Activated CD4-positive, alpha-beta T cell treated with anti-CD3 and anti-CD28 coated beads, Interleukin-2, amount 50 U/mL, for 4 hours (primary cell): ENCODE measurements around the gene CFAP141.
A peak's percentile ranks its signal among the peaks of the same experiment; 100 is the strongest.
"Not testable (repeated sequence)": the region's sequence is repeated elsewhere in the genome, so short reads cannot be mapped to it uniquely, and the experiment has no call there.

Experiments used
- DNase-seq, 2 experiments: peaks; one replicate each; pipeline ENCODE4 v3.0.0-alpha.2; 2020

CFAP141 gene

DNA sequence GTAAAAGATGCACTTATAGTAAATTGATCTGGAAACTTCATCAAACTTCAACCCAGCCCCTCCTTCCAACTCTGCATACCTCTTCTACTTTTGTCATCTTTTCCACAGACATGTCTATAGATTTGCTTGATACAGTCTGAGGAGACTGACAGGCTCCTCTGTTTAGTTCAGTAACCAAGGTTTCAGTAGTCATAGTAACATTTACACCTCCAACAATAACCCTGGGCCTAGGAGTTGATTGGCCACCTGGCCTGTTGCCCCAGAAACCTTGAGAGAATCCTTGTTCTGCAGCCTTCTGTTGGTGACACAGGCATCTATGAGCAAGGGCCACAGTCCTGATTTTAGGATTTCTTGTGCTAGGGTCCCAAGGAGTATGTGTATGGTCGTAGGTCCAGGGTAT lies at the start of gene CFAP141:
TSS of gene CFAP141 (minus strand) at position 138 of the 400 bp plus-strand sequence. CDS start at position 112, 26 bp downstream.
- no peak for DNase-seq

DNA sequence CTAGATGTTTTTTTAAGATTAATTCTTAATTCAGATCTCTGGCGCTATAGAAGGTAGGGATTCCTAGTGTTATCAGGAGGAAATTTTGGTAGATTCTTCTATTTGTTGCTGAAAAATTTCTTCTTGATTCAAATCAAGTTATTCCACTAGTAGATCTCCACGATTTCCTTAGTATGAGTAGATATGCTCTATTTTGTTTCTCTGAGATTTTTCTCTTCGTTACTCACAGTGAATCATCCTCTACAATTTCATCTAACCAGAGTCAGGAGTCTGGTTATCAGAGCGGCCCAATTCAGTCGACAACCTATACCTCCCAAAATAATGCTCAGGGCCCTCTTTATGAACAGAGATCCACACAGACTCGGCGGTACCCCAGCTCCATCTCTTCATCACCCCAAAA lies 47.5 kb upstream of the CFAP141 start:
- DNase-seq = no peak

DNA sequence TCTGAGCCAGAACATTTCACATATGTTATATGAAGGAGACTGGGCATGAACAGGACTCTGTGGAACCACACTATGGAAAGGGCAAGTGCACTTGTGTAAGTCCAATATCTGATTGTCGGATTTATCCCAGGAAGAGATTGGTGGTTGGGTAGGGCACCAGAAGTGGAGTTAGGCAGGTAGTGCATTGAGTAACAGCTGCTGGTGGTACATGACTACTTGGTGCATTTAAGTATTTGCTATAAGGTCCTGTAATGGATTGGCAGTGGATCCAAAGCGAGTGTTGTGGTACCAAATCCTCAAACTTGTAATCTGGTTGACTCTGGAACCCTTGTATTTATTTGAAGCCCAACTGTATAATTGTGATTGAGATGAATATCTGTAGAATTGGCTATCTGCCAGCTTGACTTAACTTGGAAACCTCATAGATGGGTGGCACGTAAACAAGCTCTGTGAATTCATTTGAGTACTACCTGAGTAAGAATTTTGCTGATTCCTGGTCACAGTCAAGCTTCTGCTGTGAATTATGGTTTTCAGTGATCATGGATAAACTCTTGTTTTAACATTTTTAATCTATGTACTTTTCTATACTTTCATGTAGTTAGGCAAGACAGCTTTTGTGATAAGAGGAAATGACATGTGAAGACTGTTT lies 35.7 kb upstream of the CFAP141 start:
- no peak for DNase-seq

DNA sequence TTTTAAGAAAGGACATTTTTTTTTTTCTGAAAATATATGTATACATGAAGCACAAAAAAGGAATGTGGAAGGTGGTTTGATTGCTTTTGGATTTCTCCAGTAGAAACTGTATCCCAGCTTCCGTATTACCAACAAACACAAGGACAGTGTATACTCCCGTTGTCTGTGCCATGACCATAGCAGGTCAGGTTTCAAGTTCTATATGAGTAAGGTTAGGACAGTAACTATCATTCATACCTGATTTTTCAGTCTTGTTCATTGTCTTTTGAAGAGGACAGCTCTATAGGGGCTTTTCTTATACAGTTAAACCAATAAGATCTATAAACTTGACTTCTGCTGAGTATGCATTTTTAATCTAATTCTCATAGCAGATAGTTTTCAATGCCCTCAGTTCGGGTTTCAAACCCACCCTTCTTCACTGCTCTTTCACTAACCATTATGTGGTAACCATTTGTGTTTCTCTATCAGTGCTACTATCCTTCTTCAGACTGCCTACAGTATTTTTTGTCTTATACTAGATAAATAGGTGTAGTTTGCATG lies 34.2 kb upstream of the CFAP141 start:
- DNase-seq = no peak

DNA sequence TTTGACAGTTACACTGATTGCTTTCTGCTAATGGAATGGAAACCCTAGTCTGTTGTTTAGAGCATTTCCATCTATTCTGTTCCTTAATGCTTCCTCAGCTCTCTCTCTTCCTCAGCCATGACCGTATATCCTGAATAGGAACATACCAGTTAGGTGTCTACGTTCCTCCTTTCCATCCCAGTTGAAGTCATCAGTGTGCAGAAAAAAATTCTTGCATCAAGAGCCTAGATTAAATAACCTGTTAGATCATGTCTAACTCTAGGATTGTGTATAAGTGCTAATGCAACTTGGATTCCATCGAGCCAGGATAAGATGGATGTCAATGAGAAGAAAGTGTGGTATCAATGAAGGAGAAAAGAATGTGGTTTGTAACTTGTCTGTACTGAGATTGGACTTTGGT lies 33.4 kb upstream of the CFAP141 start:
- DNase-seq = no peak

DNA sequence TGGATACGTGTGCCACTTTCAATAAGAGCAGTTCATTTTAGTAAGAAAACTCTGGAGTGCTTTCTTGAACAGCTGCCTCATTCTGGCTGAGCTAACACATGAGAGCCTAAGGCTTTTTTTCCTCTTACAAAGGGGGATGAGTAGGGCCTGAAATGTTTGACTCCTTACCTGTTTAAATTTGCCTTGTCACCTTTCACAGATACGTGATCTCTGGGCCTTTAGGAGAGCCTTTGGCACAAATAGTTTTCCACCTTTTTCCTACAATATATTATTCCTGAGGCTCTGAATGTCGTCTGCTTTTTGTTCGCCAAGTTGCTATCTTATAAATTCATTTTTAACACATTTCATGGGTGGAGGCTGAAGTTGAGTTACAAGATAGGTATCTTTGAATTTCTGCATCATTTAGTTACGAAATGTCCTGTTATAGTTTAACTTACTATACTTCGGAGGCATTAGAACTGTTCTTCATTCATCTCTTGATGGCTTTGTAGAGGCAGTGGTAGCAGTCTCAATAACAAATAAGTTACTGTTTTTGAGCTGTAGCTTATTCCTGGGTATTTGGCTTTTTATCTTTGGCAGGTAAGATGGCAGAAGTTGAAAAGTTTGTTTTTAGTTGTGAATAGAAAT lies 31.9 kb upstream of the CFAP141 start:
- DNase-seq = no peak

DNA sequence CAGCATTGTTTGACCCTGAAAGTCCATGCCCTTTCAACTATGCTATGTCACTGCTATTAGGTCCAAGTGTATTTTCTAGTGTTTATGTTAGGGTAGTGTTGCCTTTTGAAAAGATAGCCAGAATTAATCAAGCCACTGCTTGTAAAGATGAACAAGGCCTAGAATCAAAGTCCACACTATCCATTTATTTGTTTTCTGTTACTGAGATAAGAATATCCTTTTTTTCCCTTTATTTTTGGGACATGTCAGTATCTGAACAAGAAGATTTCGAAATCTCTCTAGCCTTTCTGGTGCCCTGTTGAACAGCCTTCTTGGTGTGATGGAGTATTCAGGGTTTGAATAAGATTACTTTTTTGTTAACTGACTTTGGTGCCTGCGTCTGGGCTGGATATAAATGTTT lies 31.3 kb upstream of the CFAP141 start:
- DNase-seq = no peak

DNA sequence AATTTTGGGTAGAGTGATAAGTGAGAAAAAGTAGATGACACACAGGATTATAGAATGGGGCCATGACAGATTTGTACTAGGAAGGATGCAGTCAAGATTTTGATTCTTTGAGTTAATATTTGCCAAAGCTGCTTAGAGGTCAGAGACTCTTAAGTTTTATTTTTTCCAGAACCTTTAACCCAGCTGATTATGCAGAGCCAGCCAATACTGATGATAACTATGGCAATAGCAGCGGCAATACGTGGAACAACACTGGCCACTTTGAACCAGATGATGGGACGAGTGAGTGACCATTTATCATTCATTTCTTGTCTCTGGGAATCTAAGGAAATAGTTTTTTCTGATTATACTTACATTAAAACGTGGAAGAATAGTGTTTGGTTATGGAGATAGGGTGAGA lies 30.7 kb upstream of the CFAP141 start:
- DNase-seq = no peak

DNA sequence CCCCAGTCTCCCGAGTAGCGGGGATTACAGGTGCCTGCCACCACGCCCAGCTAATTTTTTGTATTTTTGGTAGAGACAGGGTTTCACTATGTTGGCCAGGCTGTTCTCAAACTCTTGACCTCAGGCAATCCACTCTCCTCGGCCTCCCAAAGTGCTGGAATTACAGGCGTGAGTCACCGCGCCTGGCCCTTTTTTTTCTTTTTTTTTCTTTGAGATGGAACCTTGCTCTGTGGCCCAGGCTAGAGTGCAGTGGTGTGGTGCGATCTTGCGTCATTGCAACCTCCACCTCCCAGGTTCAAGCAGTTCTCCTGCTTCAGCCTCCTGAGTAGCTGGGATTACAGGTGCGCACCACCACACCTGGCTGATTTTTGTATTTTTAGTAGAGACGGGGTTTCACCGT lies 27.0 kb upstream of the CFAP141 start:
- DNase-seq = not testable (repeated sequence)

DNA sequence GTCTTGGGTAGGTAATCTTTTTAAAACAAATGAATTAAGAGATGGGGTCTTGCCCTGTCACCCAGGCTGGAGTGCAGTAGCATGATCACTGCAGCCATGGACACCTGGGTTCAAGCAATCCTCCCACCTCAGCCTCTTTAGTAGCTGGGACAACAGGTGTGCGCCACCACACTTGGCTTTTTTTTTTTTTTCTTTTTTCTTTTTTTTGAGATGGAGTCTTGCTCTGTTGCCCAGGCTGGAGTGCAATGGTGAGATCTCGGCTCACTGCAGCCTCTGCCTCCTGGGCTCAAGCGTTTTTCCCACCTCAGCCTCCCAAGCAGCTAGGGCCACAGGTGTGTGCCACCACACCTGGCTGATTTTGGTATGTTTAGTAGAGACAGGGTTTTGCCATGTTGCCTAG lies 25.0 kb upstream of the CFAP141 start:
- DNase-seq = not testable (repeated sequence)

DNA sequence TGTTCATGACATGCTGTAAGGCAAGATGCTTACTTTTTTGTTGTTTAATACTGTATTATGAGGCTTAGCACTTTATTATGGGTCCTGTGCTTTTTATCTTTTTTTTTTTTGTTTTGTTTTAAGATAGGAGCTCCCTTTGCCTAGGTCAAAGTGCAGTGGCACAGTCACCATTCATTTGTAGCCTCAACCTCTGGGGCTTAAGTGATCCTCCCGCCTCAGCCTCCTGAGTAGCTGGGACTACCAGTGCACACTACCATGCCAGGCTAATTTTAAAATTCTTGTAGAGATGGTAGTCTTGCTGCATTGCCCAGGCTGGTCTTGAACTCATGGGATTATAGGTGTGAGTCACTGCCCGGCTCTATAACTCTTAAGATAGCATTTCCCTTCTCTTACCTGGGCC lies 19.2 kb upstream of the CFAP141 start:
- DNase-seq = no peak

DNA sequence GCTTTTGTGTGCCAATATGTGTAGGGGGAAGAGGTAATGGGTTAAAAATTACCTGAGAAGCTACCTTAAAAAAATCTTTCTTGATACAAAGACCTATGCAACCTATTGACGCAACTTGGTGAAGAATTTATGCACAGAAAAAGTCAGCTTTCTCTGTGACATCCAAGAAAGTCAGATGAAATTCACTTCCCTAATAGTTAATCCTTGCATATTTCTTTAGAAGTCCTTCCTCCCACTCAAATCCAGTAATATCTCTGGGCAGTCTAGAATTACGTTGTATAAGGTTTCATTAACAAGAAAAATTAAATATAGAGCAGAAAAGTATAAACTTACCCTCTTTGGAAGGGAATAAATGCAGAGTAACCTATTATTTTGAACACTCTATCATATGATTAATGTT lies 17.5 kb upstream of the CFAP141 start:
- no peak for DNase-seq

DNA sequence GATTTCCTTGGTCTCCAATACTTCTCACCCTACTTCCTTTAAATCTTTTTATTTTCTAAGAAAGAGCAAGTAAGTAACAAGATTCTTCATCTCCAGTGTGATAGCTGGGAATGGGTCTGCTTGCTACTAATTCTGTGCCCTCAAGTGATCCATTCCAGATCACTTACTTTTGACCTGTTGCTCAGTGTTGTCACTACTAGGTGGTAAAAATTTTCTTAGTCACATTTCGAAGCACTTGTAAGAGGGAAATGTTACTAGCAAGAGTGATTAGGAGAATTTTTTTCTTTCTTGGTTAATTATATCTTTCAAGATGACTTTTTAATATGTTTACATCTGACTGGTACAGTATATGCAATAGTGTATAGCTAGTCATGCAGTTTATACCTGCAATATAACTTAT lies 16.8 kb upstream of the CFAP141 start:
- no peak for DNase-seq

DNA sequence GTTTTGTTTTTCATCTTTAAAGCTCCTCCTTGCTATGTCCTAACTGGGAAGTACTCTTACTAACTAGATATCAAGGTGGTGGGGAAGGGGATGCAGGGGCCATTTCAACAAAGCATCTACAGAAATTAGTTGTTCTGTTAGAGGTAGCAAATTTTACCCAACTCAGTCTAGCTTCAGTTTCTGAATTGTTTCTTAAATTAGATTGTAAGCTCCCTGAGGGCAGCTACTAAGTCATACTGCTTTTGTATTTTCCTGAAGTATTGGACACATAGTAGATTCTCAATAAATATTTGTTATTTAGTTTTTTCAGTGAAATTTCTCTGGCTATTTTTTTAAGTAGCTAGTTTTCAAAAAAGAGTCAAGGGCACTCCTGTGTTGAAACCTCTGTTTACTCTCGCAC lies 16.4 kb upstream of the CFAP141 start:
- DNase-seq = no peak

DNA sequence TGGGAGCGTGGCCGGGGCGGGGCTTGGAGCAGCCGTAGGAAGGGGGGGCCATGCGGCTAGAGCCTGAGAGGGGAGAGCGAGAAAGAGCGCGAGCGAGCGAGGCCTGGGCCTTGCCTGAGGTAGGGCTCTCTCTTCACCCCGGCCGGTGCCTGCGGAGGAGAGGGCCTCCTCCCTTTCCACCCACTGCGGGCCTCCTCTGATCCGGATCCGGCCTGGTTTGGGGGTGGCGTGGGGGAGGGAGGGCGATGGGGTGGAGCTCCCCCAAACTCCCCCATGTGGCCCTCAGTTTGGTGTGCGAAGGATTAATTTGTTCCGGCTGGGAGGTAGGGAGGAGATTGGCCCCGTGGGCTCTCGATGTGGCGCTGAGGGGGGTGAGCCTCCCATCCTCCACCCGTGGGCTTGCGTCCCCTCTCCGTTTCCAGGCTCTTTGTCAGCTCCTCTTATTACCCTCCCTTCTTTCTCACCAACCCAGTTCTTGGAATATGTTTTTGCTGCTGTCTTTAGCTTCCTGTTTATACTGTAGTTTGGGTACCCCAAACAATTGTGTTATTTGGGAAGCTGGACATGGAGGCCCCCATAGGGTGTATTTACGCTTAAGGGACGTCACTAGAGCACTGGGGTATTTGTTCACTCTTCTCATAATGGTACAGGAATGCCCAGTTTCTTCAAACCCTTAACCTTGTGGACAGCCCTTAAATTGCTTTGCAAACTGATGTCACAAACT lies 15.3 kb upstream of the CFAP141 start:
- peak; percentile 70 to 77 for DNase-seq

DNA sequence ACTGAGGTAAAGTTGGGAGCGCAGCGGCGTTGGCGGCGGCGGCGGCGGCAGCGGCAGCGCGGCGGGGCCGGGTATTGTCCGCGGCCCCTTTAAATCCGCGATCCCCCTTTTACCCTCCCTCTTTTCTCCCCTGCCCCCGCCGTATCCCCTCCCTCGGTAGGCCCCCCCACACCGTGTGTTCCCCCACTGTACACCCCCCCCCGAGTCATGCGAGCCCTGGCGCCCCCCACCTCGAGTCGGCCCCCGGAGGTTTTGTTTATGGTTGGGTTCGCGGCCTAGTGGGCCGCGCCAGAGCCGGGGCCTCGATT lies 14.8 kb upstream of the CFAP141 start:
- no peak for DNase-seq

DNA sequence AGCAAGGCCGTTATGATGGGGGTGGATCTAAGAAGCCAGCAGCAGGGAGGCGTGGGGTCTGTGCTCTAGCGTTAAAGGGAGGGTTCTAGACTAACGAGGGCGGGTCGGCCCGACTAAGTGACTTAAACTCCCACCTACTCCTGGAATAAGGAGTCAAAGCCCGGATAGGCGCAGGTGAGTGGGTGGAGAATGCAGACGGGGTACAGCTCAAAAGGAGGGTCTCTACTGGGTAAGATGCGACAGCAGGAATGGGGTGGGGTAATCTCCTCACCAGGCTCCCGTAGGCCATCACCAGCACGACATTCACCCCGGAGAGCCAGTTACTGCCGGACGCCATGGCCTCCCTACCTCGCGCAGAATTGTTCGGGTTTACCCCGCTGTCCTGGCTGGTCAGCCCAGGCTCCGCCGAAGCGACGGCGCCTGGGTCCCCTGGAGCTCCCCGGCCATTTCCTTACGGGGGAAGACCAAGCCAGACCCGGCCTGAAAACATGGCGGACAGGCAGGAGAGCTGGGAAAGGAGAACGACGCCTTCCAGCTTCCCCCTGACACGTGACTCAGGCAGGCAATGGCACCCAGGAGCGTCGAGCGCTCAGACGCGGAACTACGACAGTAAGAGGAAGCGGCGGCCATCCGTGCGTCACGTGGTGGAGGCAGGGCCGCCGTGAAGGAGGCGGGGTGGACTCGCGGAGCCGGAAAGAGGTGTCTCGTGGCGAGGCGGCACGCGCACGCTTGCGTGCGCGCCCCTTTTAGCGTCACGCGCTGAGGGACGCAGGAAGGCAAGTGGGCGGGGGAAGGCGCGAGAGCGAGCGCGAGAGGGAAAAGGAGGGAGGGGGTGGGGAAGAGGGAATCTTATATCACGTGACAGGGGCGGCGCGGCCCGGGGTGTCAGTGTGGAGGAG lies 14.2 kb upstream of the CFAP141 start, which contains the start of gene UBAP2L:
TSS of gene UBAP2L (plus strand) at position 885 of the 899 bp plus-strand sequence. CDS start 4,169 bp downstream, outside the sequence.
- peak; percentile 98 for DNase-seq

DNA sequence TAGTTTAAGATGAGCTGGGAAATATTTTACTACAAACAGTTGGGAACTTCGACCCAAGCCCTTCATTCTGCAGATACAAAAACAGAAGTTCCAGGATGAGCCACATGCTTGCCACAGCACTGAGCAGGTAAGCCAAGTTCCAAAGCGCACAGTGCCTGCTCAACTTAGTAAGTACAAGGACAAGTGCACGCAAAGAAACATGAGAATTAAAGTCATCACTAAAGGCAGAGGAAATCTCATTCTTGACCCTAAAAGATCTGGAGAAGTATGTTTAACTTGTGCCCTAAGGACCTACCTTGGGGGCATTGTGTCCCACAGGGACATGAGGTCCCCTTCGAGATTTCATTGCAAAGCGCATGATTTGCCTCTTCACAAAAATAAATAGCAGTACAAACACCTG lies 13.4 kb upstream of the CFAP141 start:
- no peak for DNase-seq

DNA sequence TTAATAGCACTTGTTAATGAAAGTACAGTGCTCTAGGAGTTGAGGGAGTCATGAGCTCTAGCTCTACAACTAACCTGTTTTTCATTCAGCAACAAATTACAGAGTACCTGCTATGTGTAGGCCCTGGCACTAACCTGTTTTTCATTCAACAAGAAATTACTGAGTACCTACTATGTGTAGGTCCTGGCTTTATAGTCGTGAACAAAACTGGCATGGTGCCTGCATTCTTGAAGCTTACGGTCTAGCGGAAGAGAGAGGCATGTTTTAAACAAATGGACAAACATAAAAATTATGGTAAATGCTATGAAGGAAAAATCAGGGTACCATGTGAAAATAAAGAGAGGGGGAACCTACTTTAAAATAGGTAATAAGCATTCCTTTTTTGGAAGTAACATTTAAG lies 12.4 kb upstream of the CFAP141 start:
- no peak for DNase-seq

DNA sequence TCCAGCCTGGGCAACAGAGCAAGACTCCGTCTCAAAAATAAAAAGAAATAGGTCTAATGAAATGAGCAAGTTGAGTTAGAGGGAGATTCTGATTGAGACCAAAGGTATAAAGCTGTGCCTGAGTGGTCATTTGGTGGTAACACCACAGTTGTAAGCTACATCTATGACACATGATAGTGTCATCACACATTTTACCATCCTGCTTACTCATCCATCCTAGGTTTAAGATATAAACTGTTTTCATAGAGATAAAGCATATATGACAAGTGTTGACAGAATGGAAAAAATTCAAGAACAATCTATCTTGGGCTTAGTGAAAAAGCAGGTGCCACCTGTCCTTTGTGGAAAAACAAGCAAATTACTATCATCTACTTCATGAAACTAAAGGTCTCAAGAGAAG lies 7.1 kb upstream of the CFAP141 start:
- no peak for DNase-seq

DNA sequence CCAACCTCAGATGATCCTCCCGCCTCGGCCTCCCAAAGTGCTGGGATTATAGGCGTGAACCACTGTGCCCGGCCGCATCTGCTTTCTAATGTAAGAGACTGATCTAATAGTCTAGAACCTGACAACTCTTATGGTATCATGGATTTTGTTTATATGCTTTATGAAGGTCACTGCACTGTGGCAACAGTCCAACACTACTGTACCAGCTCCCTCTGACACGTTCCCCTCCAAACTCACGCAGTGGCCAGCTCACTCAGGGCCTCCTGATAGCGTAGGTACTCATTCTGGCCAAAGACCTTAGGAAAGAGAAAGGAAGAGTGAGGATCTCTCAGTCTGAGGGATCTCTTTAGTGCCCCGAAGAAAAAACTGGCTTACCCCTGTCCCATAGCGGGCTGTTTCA lies 6.0 kb upstream of the CFAP141 start:
- DNase-seq = no peak

DNA sequence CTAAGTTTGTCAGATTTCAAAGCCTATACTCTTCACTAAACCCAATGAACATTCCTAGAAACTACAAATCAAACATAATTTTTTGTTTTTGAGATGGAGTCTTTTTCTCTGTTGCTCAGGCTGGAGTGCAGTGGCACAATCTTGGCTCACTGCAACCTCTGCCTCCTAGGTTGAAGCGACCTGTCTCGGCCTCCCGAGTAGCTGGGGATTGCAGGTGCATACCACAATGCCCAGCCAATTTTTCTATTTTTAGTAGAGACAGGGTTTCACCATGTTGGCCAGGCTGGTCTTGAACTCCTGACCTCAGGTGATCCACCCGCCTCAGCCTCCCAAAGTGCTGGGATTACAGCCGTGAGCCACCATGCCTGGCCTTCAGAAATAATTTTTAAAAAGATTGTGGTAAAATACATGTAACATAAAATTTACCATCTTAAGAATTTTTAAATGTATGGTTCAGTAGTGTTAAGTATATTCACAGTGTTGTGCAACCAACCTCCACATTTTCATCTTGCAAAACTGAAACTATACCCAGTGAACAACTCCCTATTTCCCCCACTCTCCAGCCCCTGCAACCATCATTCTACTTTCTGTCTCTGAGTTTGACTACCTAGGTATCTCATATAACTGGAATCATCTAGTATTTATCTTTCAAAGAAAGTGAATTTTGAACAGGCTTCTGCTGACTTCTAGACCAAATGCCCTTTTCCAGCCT lies 2.7 kb upstream of the CFAP141 start:
- DNase-seq = no peak
